HepG2 (cell line): ENCODE data around the gene NHSL1. TPM values are rescaled to one million over a fixed set of nuclear protein-coding genes. Genes with fewer than 3 reads are reported as not detected.

ENCODE experiments used
- ELF1 ChIP-seq: sonication (generic); formaldehyde crosslinking; IDR thresholded peaks from 2 replicates; pipeline ENCODE4 v1.4.0; 2020; ENCODE audit warnings: missing genetic modification reagents
- HMG20B ChIP-seq: conservative IDR thresholded peaks from 2 replicates; pipeline ENCODE4 v1.6.1; 2016; ENCODE audit warnings: missing genetic modification reagents, missing compliant biosample characterization
- JUN ChIP-seq: sonication (generic); formaldehyde crosslinking; IDR thresholded peaks from 2 replicates; pipeline ENCODE4 v1.4.0; 2020; ENCODE audit warnings: mild to moderate bottlenecking, missing genetic modification reagents
- KDM1A ChIP-seq: IDR thresholded peaks from 2 replicates; pipeline ENCODE4 v1.6.1; 2016; ENCODE audit warnings: missing compliant biosample characterization
- KMT2A ChIP-seq: sonication (generic); formaldehyde crosslinking; IDR thresholded peaks from 2 replicates; pipeline ENCODE4 v1.4.0; 2020; ENCODE audit warnings: missing genetic modification reagents
- MBD4 ChIP-seq: IDR thresholded peaks from 2 replicates; pipeline ENCODE4 v1.6.1; 2012; ENCODE audit warnings: low read length, inconsistent platforms, borderline replicate concordance
- NAIF1 ChIP-seq: sonication (generic); formaldehyde crosslinking; IDR thresholded peaks from 2 replicates; pipeline ENCODE4 v1.5.0; 2020; ENCODE audit warnings: mild to moderate bottlenecking, missing genetic modification reagents, borderline replicate concordance
- NFKB2 ChIP-seq: sonication (generic); formaldehyde crosslinking; IDR thresholded peaks from 2 replicates; pipeline ENCODE4 v1.4.0; 2020; ENCODE audit warnings: missing genetic modification reagents, borderline replicate concordance
- PHB2 ChIP-seq: fragments of 450-650 bp; IDR thresholded peaks from 2 replicates; pipeline ENCODE4 v1.6.1; 2018; ENCODE audit not compliant: partially characterized antibody
- PHF21A ChIP-seq: sonication (generic); formaldehyde crosslinking; IDR thresholded peaks from 2 replicates; pipeline ENCODE4 v1.5.0; 2020; ENCODE audit warnings: mild to moderate bottlenecking, missing genetic modification reagents
- SIX1 ChIP-seq: sonication (generic); formaldehyde crosslinking; IDR thresholded peaks from 2 replicates; pipeline ENCODE4 v1.4.0; 2020; ENCODE audit warnings: missing genetic modification reagents, borderline replicate concordance
- ZMYM4 ChIP-seq: sonication (generic); formaldehyde crosslinking; IDR thresholded peaks from 2 replicates; pipeline ENCODE4 v1.8.1; 2023; ENCODE audit warnings: mild to moderate bottlenecking, missing genetic modification reagents
- ZNF556 ChIP-seq: sonication (generic); formaldehyde crosslinking; IDR thresholded peaks from 2 replicates; pipeline ENCODE4 v1.4.0; 2020; ENCODE audit warnings: mild to moderate bottlenecking, missing genetic modification reagents, borderline replicate concordance
- ZNF780A ChIP-seq: sonication (generic); formaldehyde crosslinking; IDR thresholded peaks from 2 replicates; pipeline ENCODE4 v1.8.0; 2022; ENCODE audit warnings: mild to moderate bottlenecking, missing genetic modification reagents, moderate library complexity
- ZNF839 ChIP-seq: sonication (generic); formaldehyde crosslinking; IDR thresholded peaks from 2 replicates; pipeline ENCODE4 v1.4.0; 2020; ENCODE audit warnings: missing genetic modification reagents, mild to moderate bottlenecking, borderline replicate concordance
- polyA plus RNA-seq, 8 experiments: library from polyadenylated mRNA; depleted of rRNA in 3 of 8; stranded (reverse) in 7 of 8; unstranded in 1 of 8; fragments of >200 nt; fragmentation: Illumina TruSeq in 4 of 8; extraction: Trizol in 4 of 8; gene quantifications; 2 replicates each; pipeline versions ENCODE4 v1.2.1 to v1.2.3, GENCODE V29; 2011 to 2016; ENCODE audit warnings: low read depth in 4 of 8, missing spikeins in 1 of 8, mixed read lengths in 1 of 8; ENCODE audit not compliant: insufficient read depth in 1 of 8
- total RNA-seq, 5 experiments: library from RNA; depleted of rRNA; stranded (reverse); fragments of >200 nt; fragmentation: Illumina TruSeq; extraction: Trizol; gene quantifications; 2 replicates each; pipeline ENCODE4 v1.2.3, GENCODE V29; 2016; ENCODE audit warnings: low read depth in 1 of 5
- TF ChIP-seq, protein P1 (sequence below): sonication (generic); formaldehyde crosslinking; IDR thresholded peaks from 2 replicates; pipeline ENCODE4 v1.8.1; 2023; ENCODE audit warnings: mild to moderate bottlenecking, missing genetic modification reagents
- TF ChIP-seq, protein P2 (sequence below): sonication (generic); formaldehyde crosslinking; IDR thresholded peaks from 2 replicates; pipeline ENCODE4 v1.4.0; 2020; ENCODE audit warnings: missing genetic modification reagents
- TF ChIP-seq, protein P3 (sequence below): sonication (generic); formaldehyde crosslinking; IDR thresholded peaks from 2 replicates; pipeline ENCODE4 v1.8.1; 2023; ENCODE audit warnings: mild to moderate bottlenecking, missing genetic modification reagents, borderline replicate concordance
- TF ChIP-seq, protein P4 (sequence below): sonication (generic); formaldehyde crosslinking; IDR thresholded peaks from 2 replicates; pipeline ENCODE4 v1.5.0; 2020; ENCODE audit warnings: missing genetic modification reagents
- TF ChIP-seq, protein P5 (sequence below): sonication (generic); formaldehyde crosslinking; IDR thresholded peaks from 2 replicates; pipeline ENCODE4 v1.4.0; 2020; ENCODE audit warnings: missing genetic modification reagents

The NHSL1 gene
- total and polyA plus RNA-seq, 2 of the 13 experiments (the other 11 are each of a cell fraction or from before 2014, with no cell fraction given): 24.9 to 53.6 TPM

DNA sequence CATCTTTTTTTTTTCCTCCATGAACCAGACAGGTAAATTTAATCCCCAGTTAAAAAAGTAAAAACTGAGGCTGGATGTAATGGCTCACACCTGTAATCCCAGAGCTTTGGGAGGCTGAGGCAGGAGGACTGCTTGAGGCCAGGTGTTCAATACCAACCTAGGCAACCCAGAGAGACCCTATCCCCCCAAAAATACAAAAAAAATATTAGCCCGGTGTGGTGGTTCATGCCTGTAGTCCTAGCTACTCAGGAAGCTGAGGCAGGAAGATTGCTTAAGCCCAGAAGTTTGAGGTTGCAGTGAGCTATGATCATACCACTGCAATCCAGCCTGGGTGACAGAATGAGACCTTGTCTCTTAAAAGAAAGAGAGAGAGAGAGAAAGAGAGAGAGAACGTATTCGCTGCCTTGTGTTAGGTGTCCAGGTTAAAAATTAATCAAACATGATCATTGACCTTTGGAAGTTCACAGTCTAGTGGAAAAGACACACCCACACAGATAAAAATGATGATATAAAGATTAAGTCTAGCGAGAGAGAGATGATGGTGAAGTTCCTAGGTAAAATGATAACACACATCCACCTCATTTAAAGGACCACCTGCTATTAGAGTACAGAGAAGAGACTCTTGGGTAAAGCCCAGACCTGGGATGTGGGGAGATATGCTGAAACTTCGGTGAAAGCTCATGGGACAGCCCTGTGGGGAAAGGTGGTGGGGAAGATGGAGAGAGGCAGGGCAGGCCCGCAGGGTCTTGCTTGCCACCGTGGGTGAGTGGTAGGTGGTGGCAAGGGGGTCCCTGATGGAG lies 4.8 kb upstream of the NHSL1 start (continued):
- TF ChIP-seq NAIF1 (CRISPR knock-in tag): no peak
- no peak for TF ChIP-seq ZNF556 (CRISPR knock-in tag)
- peak; percentile 83 for TF ChIP-seq KMT2A (CRISPR knock-in tag)
- TF ChIP-seq ZNF839 (CRISPR knock-in tag): no peak
- peak; percentile 91 for TF ChIP-seq ZMYM4
- TF ChIP-seq NFKB2 (CRISPR knock-in tag): no peak
- TF ChIP-seq PHF21A (CRISPR knock-in tag): peak; percentile 98
- TF ChIP-seq, protein P1, sequence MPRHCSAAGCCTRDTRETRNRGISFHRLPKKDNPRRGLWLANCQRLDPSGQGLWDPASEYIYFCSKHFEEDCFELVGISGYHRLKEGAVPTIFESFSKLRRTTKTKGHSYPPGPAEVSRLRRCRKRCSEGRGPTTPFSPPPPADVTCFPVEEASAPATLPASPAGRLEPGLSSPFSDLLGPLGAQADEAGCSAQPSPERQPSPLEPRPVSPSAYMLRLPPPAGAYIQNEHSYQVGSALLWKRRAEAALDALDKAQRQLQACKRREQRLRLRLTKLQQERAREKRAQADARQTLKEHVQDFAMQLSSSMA (CRISPR knock-in tag): no peak
- TF ChIP-seq PHB2: no peak
- TF ChIP-seq, protein P2, sequence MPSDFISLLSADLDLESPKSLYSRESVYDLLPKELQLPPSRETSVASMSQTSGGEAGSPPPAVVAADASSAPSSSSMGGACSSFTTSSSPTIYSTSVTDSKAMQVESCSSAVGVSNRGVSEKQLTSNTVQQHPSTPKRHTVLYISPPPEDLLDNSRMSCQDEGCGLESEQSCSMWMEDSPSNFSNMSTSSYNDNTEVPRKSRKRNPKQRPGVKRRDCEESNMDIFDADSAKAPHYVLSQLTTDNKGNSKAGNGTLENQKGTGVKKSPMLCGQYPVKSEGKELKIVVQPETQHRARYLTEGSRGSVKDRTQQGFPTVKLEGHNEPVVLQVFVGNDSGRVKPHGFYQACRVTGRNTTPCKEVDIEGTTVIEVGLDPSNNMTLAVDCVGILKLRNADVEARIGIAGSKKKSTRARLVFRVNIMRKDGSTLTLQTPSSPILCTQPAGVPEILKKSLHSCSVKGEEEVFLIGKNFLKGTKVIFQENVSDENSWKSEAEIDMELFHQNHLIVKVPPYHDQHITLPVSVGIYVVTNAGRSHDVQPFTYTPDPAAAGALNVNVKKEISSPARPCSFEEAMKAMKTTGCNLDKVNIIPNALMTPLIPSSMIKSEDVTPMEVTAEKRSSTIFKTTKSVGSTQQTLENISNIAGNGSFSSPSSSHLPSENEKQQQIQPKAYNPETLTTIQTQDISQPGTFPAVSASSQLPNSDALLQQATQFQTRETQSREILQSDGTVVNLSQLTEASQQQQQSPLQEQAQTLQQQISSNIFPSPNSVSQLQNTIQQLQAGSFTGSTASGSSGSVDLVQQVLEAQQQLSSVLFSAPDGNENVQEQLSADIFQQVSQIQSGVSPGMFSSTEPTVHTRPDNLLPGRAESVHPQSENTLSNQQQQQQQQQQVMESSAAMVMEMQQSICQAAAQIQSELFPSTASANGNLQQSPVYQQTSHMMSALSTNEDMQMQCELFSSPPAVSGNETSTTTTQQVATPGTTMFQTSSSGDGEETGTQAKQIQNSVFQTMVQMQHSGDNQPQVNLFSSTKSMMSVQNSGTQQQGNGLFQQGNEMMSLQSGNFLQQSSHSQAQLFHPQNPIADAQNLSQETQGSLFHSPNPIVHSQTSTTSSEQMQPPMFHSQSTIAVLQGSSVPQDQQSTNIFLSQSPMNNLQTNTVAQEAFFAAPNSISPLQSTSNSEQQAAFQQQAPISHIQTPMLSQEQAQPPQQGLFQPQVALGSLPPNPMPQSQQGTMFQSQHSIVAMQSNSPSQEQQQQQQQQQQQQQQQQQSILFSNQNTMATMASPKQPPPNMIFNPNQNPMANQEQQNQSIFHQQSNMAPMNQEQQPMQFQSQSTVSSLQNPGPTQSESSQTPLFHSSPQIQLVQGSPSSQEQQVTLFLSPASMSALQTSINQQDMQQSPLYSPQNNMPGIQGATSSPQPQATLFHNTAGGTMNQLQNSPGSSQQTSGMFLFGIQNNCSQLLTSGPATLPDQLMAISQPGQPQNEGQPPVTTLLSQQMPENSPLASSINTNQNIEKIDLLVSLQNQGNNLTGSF (CRISPR knock-in tag): no peak
- TF ChIP-seq, protein P3, sequence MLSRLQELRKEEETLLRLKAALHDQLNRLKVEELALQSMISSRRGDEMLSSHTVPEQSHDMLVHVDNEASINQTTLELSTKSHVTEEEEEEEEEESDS (CRISPR knock-in tag): 0 out of 2 replicates have a peak, but pooled peaks have one; percentile 20
- TF ChIP-seq, protein P4, sequence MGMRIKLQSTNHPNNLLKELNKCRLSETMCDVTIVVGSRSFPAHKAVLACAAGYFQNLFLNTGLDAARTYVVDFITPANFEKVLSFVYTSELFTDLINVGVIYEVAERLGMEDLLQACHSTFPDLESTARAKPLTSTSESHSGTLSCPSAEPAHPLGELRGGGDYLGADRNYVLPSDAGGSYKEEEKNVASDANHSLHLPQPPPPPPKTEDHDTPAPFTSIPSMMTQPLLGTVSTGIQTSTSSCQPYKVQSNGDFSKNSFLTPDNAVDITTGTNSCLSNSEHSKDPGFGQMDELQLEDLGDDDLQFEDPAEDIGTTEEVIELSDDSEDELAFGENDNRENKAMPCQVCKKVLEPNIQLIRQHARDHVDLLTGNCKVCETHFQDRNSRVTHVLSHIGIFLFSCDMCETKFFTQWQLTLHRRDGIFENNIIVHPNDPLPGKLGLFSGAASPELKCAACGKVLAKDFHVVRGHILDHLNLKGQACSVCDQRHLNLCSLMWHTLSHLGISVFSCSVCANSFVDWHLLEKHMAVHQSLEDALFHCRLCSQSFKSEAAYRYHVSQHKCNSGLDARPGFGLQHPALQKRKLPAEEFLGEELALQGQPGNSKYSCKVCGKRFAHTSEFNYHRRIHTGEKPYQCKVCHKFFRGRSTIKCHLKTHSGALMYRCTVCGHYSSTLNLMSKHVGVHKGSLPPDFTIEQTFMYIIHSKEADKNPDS (CRISPR knock-in tag): no peak
- peak; percentile 66; the same call in 1 of the 2 replicates for TF ChIP-seq MBD4
- 0 out of 2 replicates have a peak, but pooled peaks have one; percentile 21 for TF ChIP-seq KDM1A (CRISPR knock-in tag)
- TF ChIP-seq, protein P5, sequence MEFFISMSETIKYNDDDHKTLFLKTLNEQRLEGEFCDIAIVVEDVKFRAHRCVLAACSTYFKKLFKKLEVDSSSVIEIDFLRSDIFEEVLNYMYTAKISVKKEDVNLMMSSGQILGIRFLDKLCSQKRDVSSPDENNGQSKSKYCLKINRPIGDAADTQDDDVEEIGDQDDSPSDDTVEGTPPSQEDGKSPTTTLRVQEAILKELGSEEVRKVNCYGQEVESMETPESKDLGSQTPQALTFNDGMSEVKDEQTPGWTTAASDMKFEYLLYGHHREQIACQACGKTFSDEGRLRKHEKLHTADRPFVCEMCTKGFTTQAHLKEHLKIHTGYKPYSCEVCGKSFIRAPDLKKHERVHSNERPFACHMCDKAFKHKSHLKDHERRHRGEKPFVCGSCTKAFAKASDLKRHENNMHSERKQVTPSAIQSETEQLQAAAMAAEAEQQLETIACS (CRISPR knock-in tag): no peak
- TF ChIP-seq ELF1: 0 out of 2 replicates have a peak, but pooled peaks have one; percentile 39
- no peak for TF ChIP-seq JUN (CRISPR knock-in tag)
- peak; percentile 80; the same call in 1 of the 2 replicates for TF ChIP-seq SIX1 (CRISPR knock-in tag)
- TF ChIP-seq ZNF780A (CRISPR knock-in tag): no peak
- TF ChIP-seq HMG20B (CRISPR knock-in tag): 0 out of 2 replicates have a peak, but pooled peaks have one; percentile 54
